UCSD-AML1 (cell line): ENCODE measurements around the gene CLDN12.

Experiments used
- DNase-seq: peaks from one replicate; lab custom pipeline; 2025; ENCODE audit not compliant: unreplicated experiment; lab: John Stamatoyannopoulos, UW

The CLDN12 gene

GRCh38 chr7:90403174-90404113 is at the start of gene CLDN12:
Gene CLDN12, plus strand, starts transcription at chr7:90403461. Its CDS starts 9,216 bp downstream, at chr7:90412677.
- DNase-seq = peak; percentile 56

DNA sequence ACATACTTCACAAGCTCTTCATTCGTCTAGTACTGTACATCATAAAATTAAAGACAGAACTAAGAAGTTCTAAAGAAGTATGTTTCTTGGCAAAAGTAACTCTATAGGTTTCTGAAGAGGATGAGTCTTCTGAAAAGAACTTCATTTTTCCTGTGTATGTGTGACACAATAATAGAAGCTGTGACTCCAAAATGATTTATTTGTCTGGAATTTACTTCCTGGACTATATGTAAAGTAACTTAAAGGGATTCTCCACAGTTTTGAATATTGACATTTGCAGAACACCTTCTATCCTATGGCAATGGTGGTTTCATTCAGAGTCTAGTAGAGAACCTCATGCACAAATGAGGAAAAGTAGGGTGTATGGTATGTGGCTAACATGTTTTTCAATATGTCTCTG is 19.8 kb upstream of the CLDN12 start:
- no peak for DNase-seq

- no peak for DNase-seq
These were observed 19.4 kb upstream of the CLDN12 start for GRCh38 chr7:90383861-90384260.

DNA sequence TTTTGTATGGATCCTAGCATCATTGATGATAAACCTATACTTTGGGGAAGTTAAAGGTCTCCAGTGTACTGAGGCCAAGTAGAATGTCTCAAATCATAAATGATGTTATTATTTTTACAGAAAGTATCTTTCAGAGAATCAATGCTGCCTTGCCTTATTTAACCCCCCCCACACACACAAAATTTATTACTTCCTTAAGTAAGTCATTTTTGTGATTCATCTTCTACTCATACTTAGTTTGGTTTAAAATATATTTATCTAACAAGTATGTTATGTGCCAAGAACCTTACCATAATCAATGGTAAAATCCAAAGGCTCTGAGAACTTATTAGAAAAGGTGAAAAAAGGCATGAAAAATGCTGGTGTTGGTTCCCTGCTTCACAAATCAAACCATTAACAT is 18.8 kb upstream of the CLDN12 start:
- DNase-seq = no peak

DNA sequence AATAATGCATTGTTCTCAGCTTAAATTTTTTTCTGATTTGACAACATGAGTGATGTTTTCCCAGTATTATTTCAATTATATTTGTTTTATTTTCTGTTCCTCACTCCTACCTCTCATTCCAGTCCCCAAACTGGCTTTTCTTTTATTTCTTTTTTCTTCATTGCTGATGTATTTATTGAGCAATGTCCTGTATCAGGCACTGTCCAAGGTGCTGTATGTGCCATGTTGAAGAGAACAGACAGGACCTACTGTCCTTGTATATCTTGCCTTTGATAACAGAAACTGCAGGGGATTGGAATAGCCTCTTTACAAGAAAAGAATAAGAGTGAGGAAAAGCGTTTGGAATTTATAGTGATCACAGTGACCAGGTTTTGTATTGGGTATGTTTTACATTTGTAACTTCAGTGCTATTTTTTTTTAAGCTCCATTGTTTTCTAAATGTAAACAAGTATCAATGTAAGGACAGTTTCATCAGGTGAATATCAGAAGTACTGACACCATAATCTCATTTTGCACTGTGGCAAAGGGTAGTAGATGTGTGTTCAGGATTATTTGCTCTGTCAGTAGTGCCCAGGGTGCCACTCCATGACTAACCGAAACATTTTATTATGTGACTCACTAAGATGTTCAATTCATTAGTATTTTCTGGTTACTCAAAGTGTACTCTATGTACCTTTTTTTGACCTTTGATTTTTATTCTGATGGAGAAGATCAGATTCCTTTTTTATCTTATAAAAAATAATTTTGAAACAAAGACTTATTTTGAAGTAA is 15.6 kb upstream of the CLDN12 start:
- DNase-seq = no peak

DNA sequence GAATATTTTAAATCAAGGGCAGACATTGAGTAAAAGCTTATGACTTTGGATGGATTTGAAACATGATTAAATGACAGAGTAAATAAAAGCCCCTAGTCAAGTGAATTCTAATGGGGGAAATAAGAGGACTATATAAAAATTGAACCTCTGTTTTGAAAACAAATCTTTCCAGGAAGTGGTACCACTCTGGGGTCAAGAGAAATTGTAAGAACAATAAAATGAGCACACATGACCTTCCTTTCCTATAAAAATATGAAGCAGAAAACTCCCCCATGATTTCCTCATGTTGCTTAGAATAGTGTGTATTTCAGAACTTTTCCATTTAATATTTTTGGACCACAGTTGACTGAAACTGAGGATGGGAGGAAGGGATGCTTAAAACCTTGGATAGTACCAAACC is 12.3 kb upstream of the CLDN12 start:
- no peak for DNase-seq

GRCh38 chr7:90391488-90391887 is 11.8 kb upstream of the CLDN12 start:
- DNase-seq = no peak

GRCh38 chr7:90396420-90396819 is 6.8 kb upstream of the CLDN12 start:
- DNase-seq = no peak

DNA sequence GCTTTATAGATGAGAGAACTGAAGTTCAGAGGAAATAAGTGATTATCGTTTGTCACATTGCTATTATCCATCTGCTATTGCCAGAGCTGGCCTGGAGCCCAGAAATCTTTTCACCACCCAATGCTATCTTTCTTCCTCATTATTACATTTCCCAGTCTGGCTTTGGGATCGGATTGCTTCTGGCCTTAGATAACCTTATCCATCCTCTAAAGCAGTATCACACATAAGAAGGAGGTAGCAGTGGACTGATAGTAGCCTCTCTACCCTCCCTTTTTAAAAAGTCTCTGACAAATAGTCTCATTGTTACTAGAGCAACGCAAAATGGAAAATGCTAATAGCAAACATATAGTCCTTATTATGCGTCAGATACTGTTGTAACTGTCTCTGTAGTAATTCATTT is 1.3 kb upstream of the CLDN12 start:
- DNase-seq = no peak

- DNase-seq = no peak
These were observed 482 bp upstream of the CLDN12 start for GRCh38 chr7:90402785-90403173.

GRCh38 chr7:90404777-90405176 is 1.5 kb downstream of the CLDN12 start:
- no peak for DNase-seq

GRCh38 chr7:90407484-90407821 is 4.2 kb downstream of the CLDN12 start:
- DNase-seq = no peak

GRCh38 chr7:90408142-90408541 is 4.9 kb downstream of the CLDN12 start:
- no peak for DNase-seq

GRCh38 chr7:90409667-90410066 is 6.4 kb downstream of the CLDN12 start:
- no peak for DNase-seq

GRCh38 chr7:90411510-90411909 is 8.2 kb downstream of the CLDN12 start:
- no peak for DNase-seq

GRCh38 chr7:90412458-90413184 is 9.4 kb downstream of the CLDN12 start:
- peak; percentile 8 for DNase-seq

DNA sequence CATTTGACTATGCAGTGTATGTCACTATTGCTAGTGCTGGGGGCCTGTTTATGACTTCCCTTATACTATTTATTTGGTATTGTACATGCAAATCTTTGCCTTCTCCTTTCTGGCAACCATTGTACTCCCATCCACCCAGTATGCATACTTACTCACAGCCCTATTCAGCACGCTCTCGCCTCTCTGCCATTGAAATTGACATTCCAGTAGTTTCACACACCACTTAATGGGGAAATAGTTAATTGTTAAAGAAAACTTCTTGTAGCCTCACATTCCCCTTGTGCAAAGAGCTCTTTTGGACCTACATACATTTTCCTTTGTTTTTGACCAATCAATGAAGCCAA is 9.9 kb downstream of the CLDN12 start:
- DNase-seq = no peak

DNA sequence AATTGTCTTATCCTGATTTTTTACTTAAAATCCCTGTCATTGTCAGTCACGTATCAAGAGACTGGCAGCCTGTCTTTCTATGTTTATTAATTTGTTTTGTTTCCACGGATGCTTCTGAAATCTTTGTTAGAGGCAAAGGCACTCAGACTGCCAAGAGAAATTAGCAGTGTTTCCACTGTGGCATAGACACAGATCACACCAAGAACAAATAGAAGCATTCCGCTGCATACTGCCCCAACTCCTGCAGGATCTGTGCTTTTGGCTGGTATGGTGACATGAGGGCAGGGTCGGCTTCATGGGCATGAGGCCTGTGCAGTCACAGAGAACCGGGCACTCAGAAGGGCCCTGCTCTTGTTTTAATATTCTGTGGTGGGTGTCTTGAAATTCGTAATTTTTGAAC is 18.4 kb downstream of the CLDN12 start:
- no peak for DNase-seq

DNA sequence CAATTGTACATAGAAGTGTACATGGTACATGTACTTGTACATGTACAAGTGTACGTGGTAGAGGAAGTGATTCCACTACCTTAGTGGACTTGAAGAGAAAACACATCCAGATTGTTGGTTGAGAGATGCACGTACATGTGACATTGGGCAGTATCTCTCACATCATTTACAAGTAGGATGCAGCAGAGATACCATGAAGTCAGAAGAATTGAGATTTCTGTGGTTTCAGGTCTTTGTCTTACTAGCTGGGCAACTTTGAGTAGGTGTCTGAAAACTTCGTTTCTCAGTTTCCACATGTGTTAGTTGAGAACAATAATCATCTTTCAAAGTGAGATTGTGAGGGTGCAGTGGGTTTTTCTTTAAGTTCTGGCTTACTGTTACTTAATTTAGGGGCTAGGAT is 21.5 kb downstream of the CLDN12 start:
- no peak for DNase-seq

DNA sequence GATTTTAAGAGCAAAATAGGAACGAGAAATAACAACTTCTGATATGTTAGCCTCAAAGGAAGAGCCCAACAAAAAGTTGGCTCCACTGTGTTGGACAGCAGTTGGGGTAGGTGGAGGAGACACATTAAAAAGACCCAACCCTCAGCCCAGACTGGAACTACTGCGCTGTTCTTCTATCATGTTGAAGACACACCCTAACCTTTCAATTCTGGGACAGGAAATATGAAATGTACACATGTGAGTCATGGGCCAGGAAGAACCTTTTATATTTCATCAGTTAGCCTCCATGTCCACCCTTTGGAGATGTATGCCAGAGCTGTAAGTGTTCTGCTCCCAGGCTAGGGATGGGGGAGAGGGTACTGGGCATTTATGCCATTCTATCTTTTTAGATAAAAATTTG is 22.1 kb downstream of the CLDN12 start:
- no peak for DNase-seq

DNA sequence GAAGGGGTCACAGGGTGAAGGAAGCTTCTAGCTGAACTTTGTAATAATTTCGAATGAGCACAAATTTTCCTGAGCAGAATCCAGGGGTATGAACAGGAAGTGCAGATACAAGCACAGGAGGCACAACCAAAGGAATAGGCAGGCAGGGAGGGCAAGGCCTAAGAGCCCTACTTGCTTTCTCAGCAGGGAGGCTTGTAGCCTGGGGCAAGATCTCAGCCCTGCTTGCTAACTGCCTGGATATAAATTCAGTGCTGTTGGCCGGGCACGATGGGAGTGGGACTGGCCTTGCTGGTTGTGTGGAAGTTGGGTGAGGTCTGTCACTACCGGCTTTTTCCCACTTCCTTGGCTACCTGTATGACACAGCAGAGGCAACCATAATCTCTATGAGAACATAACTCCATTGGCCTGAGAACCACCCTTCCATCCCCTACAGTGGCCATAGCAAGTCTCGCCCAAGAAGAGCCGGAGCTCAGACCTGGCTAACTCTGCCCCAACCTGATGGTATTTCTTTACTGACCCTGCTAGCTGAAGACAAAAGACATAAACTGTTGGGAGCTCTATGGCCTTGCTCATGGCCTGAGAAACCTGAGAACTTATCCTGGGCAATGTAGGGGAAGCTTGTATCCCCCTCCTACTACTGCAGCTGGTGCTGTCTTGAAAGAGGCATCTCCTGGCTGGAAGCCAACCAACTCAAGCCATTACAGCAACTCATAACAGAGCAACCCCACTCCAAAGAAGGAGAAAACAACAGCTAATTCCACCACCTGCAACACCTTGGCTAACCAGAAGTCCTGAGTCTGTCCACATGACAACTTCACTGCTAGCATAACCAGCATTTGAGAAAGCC is 27.6 kb downstream of the CLDN12 start:
- no peak for DNase-seq
